Frontal cortex (tissue), 4 donors: ENCODE measurements around the gene EIPR1. TPM values are rescaled to one million over a fixed set of nuclear protein-coding genes. Genes with fewer than 3 reads are reported as not detected.

Source experiments
- DNase-seq, 2 donors: peaks; one replicate each; pipeline ENCODE4 v3.0.0; 2012; ENCODE audit warnings: low spot score in 2 of 2
- FAIRE-seq: peaks from 2 replicates; lab custom pipeline; 2012; peaks lifted over from hg19 to GRCh38; lab: Jason Lieb, UNC
- total RNA-seq: library from RNA; depleted of rRNA; stranded (reverse); fragments of >200 nt; gene quantifications from one replicate; pipeline ENCODE4 v1.2.3, GENCODE V29; 2014
- donor health status: control.
- donor health status: control.
- donor health status: control.

The EIPR1 gene
- total RNA-seq, 1 donor from 2014 or later = 40.8 TPM

DNA sequence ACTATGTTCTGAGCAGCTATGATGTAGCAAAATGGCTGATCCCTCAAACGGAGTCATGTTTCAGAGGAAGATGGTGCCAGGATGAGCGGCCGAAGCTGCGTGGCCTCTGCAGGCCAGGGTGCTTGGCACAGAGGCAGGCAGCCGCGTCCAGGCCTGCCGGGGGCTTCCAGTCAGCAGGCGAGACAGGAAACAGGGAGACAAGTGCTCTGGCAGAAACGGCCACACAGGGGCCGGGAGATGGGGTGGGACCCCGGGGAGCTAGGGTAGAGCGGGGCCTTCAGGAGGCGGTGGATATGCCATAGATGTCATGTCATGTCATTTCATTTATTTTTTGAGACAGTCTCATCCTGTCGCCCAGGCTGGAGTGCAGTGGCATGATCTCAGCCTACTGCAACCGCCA is 50.7 kb downstream of the EIPR1 start:
- FAIRE-seq (no peak), DNase-seq (no peak)

DNA sequence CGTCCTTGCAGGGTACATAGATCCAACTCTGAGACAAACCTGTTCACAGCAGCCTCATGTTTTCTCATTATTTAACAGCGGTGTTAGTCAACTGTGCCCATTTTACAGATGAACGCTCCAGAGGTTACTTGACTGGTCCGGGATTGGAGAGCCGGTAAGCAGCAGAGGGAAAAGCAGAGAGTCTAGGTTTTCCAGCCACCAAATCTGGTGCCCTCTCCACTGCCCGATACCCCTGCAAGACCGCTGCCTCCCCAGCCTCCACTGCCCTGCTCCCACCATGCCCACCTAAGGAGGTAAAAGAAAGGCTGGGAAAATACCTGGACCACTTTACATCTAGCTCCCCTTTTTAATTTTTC is 51.5 kb downstream of the EIPR1 start:
- FAIRE-seq (no peak), DNase-seq (no peak)

DNA sequence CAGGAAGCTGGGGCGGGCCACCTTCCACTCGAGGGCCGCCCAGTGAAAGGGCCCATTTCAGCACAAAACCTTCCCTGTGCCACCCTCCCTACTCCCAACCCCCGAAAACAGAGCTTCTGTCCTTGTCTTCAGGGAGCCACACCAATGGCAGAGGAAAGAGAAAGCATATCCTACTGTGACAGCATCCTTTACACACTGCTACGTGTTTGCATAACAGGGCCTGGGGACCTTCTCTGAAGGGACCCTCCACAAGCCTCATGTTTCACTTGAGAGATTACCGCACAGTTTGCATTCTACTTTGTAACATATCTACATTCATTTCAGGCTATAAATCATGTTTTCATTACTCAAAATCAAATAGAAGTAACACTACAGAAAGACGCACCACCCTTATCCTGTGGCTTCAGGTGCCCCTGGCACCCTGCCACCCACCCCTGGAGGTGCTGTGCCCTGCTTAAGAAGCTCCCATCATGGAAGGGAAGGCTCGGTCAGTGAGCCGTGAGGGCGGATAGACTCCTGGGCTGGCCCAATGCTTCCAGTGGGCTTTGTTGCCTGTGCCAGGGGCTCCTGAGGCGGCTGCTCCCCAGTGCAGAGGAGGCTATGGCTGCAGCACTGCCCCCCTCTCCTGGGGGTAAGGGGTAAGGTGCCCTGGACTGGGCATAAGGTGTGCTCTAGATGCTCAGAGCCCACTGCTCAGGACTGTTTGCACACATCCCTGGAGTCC is 52.0 kb downstream of the EIPR1 start:
- DNase-seq = no peak
- FAIRE-seq = no peak

DNA sequence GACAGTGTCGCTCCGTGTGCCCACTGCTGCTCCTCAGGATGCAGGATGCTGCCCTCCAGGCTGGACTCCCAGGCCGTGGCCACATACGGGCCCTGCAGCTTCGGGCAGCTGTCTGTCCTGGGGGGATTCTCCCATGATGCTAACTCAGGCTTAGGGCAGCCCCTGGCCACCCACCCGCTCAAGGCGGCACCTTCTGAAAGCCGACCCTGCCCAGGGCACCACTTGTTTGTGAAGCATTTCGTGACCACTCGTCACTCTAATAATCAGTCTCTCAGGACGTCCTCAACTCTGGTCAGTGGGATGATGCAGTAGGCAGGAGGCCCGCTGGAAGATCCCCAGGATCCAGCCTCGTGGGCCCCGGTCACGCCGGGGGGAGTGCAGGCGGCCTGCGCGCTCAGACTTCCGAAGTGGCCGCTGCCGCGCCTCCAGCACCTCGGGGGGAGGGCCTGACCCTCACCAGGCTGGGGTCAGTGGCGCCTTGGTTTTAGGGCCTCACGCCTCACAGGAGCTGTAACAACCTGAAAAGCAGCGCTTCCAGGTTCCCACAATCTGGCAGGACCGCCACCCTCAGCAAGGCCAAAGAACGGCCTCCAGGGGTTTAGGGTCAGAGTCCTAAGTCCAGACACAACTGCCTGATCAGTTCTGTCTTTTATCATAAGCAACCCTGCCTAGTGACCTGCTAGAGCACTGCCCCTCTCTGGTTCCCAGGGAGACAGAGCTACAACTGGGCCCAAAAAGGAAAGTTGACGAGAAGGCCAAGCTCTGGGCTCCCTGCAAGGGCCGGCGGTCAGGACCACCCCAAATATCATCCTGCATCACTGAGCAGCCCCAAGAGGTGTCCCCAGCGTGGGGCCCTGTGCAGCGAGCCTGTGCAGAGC is 53.0 kb downstream of the EIPR1 start:
- no peak for DNase-seq
- FAIRE-seq = no peak

DNA sequence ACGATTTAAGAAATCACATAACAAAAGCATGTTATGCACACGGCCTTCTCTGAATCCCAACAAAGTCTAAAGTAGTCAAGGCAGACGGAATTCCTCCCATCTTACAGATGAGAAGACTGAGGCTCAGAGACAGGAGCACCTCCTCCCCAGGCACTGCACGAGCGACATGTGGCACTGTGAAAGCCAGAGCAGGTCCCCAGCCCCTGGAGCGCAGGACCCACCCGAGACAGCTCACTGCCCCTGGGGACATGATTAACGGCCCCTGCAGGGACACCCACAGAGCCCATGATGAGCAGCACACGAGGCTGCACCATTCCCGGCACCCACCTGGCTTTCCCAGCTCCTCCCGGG is 53.6 kb downstream of the EIPR1 start:
- FAIRE-seq = no peak

DNA sequence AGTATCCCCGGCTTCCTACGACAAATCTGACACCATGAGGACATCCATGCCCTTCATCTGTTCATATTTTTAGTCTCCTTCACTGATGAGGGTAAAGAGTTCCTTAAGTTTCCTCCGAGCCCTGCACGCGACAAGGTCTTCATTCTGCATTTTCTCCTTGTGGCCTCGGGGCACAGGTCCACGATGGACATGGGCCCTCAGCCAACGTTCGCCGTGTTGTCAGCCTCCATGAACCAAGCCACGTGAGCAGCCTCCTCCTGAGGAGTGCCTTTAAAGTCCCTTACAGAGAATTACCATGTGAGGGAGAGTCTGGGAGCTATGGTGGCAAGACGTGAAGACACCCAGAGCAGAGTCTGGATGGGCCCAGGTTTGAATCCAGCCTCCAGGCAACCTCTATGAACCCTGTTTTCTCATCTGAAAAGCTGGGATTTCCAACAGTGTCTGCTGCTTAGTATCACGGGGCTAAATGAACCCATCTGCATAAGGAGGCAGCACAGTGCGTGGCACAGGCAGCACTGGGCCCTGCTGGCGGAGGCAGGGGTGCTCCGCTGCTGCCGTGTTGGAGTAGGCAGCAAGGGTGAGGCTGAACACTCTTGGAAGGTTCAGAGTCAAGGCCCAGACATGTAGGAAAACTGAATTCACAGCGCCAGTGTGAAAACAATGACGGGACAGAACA is 54.1 kb downstream of the EIPR1 start:
- DNase-seq (no peak), FAIRE-seq (no peak)

More for the DNA sequence above, 53.6 kb downstream of the EIPR1 start:
- no peak for DNase-seq

DNA sequence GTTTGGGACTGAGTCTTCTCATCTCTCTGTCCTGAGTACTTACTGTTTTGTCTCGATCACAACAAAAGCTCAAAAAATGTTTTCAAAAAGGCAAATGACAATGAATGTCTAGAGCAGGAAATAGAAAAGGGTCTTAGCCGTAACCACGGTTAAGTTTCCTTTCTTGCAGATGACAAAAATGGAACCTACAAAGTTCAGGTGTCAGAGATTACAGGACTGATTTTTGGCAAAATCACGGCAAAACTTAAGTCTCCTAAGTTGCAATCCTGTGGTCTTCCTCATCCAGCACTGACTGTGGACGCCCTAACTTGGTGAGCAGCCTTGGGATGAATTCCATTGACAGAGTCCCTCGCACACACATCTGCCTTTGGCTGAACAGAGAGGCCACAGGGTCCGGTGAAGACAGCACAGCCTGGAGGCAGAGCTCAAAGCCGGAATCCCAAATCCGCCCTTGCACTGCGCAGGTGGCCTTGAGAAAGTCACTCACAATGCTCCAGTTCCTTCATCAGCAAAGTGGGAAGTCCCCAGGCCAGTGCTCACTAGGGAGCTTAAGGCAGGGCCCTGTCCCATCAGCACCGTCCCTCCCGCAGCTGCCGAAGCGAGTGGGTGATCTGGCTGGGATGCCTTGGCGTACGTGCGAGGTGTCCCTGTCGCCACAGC is 55.2 kb downstream of the EIPR1 start:
- FAIRE-seq = no peak
- no peak for DNase-seq

DNA sequence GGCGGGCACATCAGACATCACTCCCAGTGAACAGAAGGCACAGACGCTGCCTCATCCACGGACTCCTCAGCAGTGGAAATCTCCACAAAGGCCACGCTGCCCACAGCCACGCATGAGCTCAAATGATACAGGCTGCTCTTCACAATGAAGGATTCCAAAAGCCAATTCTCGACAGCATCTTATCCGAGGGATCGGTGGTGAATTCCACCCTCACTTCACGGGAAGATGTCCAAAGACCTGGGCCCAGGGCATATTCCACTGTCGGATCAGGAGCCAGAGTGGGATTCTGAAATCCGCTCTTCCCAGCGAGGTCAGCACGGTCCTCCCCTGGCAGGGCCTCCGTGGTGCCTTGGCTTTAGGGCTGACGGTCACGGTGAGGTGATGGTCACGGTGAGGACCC is 55.8 kb downstream of the EIPR1 start:
- no peak for FAIRE-seq

DNA sequence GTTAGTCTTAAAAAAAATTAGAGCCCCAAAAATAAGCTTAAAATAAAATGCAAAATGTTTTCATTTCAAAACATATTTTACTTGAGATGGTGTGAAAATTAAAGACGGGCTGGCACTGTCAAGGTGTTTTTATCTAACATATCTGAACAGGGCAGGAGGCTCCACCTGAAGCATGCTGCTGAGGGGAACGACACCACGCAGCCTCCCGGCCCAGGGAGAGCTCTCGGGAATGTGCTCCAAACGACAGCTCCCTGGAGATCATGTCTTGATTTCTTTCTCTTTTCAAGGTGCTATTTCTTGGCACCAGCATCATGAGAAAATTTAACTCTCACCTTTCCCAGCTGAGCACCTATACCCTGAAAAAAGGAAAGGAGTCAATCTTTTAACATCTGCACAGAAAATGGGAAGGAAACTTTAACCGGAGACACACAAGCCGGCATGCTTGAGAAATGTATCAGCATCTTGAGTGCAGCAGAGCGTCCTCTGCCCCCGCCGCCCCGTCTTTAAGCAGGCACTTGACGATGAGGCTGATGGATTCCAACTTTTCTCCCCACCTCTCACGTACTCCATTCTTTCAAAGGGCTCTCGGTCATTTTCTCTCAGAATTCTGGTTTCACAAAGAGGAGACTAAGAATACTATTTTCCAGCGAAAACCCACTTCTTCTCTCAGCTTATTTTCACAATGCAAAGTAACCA is 56.6 kb downstream of the EIPR1 start:
- FAIRE-seq (no peak), DNase-seq (no peak)

More for the DNA sequence above, 55.8 kb downstream of the EIPR1 start:
- no peak for DNase-seq

DNA sequence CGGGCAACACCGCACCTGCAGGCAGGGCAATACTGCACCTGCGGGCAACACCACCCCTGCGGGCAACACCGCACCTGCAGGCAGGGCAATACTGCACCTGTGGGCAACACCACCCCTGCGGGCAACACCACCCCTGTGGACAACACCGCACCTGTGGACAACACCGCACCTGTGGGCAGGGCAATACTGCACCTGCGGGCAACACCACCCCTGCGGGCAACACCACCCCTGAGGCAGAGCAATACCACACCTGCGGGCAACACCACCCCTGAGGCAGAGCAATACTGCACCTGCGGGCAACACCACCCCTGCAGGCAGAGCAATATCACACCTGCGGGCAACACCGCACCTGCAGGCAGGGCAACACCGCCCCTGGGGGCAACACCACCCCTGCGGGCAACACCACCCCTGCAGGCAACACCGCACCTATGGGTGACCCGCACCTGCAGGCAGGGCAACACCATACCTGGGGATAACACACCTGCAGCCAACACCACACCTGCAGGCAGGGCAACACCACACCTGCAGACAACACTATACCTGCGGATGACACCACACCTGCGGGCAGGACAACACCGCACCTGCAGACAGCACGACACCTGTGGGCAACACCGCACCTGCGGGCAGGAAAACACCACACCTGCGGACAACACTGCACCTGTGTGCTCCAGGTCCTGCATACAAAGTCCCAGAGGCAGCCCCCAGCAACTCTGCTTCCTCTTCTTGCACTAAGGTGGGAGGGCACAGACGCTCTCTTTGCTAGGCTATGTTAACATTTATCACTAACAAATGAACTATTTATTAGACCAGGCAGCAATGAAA is 57.7 kb downstream of the EIPR1 start:
- FAIRE-seq = no peak
- DNase-seq = no peak

DNA sequence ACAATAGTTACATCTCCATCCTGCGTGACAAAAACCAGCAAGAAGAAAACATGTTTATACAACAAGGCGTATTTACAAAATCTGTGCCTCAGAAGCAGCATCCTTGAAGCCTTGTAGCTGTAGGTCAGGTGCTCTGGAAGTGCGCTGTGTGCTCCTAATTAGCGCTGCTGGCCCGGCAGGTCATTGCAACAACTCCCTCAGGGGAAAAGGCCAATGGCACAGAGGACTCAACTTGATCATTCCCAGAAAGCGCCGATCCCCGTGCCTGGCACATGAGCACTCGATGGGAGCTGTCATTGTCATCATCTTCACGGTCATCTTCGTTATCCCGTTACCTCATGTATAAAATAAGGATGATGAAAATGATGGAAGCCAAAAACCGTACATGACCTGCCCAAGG is 58.5 kb downstream of the EIPR1 start:
- FAIRE-seq (no peak), DNase-seq (no peak)

DNA sequence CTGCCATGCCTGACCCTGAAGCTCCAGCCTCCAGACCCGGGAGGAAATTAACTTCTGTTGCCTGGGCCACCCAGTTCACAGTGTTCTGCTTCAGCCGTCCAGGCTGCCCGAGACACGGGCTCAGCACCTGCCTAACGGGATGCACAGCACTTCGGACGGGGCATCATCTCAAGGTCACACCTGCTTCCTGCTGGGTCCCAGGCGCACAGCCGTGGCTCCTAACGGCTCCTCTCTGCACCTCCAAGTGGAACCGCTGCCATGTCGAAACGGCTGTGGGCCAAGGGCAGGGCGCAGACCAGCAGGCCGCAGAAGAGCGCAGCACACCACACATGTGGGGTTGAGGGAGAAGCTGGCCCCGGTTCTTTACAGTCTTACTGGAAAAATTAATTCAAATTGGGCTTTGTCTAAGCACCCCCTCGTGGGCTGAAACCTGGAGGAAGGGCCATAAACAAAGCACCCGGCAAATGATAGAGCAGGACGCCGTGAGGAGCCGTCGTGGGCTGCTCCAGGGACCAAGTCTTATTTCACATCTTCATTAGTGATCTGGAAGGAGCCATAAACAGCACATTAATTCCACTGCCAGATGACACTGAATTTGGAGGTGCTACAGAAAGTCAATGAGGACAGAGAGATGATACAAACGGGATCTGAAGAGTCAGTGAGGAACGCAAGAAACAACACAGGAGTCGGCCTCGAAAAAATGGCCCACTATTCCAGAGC is 59.6 kb downstream of the EIPR1 start:
- FAIRE-seq = no peak
- DNase-seq = no peak

DNA sequence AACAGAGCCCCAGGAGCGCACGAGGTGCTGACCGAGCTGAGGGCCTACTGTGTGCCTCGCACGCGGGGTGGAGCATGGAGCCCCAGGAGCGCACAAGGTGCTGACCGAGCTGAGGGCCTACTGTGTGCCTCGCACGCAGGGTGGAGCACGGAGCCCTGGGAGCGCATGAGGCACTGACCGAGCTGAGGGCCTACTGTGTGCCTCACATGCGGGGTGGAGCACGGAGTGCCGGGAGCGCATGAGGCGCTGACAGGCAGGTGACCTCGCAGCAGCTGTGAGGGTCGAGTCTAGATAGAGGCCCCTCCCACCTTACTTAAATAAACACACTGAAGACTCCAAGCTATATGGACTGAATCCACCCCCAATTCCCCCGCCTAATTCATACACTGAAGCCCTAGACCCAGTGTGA is 60.3 kb downstream of the EIPR1 start:
- no peak for FAIRE-seq
- no peak for DNase-seq

DNA sequence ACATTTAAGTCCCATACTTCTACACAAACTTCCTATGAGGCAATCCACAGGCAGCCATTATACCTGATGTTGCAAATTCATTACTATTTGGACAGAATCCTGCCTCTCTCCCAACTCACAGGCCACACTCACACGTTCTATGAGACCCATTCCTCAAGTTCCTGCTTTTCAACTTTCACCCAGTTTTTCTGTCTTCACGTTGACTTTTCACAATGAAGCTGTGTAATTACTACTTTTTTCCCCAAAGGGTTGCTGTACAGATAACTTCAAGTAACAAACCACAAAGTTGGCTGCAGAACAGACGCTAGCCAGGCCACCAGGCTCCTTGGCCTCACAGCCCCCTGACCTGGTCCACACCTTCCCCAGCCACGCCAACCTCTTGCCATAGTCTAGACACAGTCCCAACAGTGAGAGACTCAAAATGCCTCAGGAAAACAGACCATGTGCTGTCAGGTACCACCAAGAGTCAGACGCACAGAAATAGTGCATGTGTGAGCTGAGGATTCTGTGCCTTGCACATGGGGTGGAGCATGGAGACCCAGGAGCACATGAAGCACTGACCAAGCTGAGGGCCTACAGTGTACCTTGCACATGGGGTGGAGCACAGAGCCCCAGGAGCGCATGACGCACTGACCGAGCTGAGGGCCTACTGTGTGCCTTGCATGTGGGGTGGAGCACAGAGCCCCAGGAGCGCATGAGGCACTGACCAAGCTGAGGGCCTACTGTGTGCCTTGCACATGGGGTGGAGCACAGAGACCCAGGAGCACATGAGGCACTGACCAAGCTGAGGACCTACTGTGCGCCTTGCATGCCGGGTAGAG is 61.0 kb downstream of the EIPR1 start:
- DNase-seq = no peak

DNA sequence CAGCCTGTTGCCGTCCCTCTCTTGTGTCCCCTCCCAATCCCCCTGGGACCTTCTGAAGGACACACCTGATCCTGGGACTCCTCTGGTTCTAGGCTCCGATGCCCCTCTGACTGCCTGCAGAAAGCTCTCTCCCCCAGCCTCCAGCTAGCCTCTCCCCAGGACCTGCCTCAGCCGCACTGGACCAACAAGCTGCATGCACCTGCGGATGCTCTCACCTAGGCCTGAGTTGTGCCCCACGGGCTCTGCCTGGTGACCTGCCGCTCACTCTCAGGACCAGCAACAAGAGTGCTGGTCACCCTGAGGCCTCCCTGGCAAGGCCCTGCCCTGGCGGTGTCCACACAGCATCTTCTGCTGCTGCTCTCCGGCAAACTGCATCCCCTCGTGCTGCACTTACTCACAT is 63.0 kb downstream of the EIPR1 start:
- DNase-seq (no peak), FAIRE-seq (no peak)

More for the DNA sequence above, 61.0 kb downstream of the EIPR1 start:
- FAIRE-seq = no peak

DNA sequence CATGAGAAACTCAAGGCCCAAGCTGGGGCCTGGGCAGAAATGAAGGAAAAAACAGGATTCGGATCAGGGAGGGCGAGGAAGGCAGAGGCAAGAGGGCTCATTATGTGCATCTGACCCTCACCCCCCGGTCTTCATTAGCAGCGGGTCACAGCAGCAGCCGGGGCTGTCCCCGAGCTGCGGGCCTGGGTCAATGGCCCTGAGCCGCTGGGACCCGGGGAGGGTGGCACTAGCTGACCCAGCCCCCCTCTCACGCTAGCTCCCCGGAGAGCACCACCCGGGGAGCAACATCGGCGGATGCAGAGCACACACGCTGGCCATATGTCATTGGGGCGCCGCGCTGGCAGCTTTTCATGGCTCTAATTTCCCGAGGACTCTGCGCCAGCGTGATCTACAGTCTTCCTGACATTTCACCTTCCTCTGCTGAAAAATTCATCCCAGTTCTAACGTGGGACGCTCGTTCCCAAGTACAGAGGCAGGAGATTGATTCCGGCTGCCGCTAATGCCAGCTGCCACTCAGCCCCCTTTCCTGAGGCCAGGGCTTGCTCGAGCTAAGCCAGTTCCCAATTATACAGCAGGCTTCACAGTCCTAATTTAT is 63.7 kb downstream of the EIPR1 start:
- FAIRE-seq (no peak), DNase-seq (no peak)
